ENCODE data around the gene KCNAB2.

KCNAB2 gene

DNA sequence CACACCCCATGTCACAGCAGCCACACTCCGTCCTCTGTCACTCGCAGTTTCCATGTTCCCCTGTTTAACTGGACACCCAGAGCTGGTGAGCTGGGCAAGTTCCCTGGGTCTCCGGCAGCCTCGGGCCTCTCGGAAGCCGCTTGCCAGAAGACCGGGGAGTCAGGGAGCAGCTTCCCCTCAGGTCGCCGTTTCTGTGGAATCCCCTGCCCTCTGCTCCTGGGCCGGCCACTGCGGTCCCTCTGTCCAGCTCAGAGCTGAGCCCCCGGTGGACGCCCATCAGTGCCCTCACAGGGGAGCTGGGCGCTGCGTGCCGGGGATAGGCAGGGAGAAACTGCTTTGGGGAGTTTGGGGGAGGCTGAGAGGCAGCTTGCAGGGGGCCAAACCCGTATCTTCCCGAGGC lies 37.7 kb downstream of the KCNAB2 start:
- Histone ChIP-seq H2AFZ (ENCODE audit: low read depth, low read length) (no peak overlapping the region), H3K9ac (ENCODE audit: low read length) (no peak overlapping the region), H3K4me2 (ENCODE audit: low read length) (no peak overlapping the region), H3K79me2 (ENCODE audit: low read length) (no peaks in the 10 kb centered on the region), H3K4me1 (ENCODE audit: low read length) (no peaks in the 10 kb centered on the region), H3K27ac (ENCODE audit: low read length) (no peak overlapping the region), H4K20me1 (ENCODE audit: insufficient read depth, low read length) (no peaks in the 10 kb centered on the region), H3K9me3 (ENCODE audit: insufficient read depth, low read length) (no peaks in the 10 kb centered on the region), H3K27me3 (ENCODE audit: low read depth, low read length) (no peaks in the 10 kb centered on the region), H3K4me3 (ENCODE audit: low read length) (no peak overlapping the region), H3K36me3 (replicated peaks; ENCODE audit: low read depth, low read length) (no peaks in the 10 kb centered on the region)
- TF ChIP-seq EZH2phosphoT487 (IDR thresholded peaks at IDR 0.05; ENCODE audit: low read depth) = no peak

DNA sequence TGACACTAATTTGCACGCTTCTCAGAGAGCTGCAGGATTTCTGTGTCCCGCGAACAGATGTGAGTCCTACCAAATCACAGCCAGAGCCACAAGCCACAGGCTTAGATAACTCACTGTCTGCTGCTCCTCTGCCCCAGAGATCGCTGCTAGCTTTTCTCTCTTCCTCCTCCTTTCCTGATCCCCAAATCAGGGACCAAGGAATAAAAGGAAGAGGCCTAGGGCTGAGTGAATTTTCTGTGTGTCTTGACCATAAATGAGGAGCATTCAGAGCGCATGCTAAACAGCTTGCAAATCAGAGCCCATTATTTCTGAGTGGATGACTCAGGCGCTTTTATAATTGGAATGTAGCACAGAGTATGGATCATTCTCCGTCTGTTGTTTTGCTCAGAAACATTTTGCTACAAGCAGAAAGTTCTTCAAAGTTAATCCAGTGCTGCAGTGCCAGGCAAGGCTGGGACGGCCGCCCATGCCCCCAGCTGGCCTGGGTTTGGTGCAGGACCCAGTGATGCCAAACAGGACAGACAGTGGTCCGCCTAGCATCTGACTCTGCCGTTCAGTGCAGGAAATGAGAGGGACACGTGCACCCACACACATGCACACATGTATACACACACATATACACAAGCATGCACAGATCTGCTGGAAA lies 38.2 kb downstream of the KCNAB2 start:
- Histone ChIP-seq H3K9ac (ENCODE audit: low read length) (no peak overlapping the region), H2AFZ (ENCODE audit: low read depth, low read length) (no peak overlapping the region), H3K4me1 (ENCODE audit: low read length) (no peaks in the 10 kb centered on the region), H3K79me2 (ENCODE audit: low read length) (no peaks in the 10 kb centered on the region), H3K27me3 (ENCODE audit: low read depth, low read length) (no peaks in the 10 kb centered on the region), H3K27ac (ENCODE audit: low read length) (no peak overlapping the region), H3K36me3 (replicated peaks; ENCODE audit: low read depth, low read length) (no peaks in the 10 kb centered on the region), H3K4me2 (ENCODE audit: low read length) (no peak overlapping the region), H3K9me3 (ENCODE audit: insufficient read depth, low read length) (no peaks in the 10 kb centered on the region), H4K20me1 (ENCODE audit: insufficient read depth, low read length) (no peaks in the 10 kb centered on the region), H3K4me3 (ENCODE audit: low read length) (no peak overlapping the region)
- TF ChIP-seq, protein P1, sequence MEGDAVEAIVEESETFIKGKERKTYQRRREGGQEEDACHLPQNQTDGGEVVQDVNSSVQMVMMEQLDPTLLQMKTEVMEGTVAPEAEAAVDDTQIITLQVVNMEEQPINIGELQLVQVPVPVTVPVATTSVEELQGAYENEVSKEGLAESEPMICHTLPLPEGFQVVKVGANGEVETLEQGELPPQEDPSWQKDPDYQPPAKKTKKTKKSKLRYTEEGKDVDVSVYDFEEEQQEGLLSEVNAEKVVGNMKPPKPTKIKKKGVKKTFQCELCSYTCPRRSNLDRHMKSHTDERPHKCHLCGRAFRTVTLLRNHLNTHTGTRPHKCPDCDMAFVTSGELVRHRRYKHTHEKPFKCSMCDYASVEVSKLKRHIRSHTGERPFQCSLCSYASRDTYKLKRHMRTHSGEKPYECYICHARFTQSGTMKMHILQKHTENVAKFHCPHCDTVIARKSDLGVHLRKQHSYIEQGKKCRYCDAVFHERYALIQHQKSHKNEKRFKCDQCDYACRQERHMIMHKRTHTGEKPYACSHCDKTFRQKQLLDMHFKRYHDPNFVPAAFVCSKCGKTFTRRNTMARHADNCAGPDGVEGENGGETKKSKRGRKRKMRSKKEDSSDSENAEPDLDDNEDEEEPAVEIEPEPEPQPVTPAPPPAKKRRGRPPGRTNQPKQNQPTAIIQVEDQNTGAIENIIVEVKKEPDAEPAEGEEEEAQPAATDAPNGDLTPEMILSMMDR (IDR thresholded peaks at IDR 0.05; ENCODE audit: low read depth, low read length) = no peak
- TF ChIP-seq EZH2phosphoT487 (IDR thresholded peaks at IDR 0.05; ENCODE audit: low read depth) = no peak

DNA sequence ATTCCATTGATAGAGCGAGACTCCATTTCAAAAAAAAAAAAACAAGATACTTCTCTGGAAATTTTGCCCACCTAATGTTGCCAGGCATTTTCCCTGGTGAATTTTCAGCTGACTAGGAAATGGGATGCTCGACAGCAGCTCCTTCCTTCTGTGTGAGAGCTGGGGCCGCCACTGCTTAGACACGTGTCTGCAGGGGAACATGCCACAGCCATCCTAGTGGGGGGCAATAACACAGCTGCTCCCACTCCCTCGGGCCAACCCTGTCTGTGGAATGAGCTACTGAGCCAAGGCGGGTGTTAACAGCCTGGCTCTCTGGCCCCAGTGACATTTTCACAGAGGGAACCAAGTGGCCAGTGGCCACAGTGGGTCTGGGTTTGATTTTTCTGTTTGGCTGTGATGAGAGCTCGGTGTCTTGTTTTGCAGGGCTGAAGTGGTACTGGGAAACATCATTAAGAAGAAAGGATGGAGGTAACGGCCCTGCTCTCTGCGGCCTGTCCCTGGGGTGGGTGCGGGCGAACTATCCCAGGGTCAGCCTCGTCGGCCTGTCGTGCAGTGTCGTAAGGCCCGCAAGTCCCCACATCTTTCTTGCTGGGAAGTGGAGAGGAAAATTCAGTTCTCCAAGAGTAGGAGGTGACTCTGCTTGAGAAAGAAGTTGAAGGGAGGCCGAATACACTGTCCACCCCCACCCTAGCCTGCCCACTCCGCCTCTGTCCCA lies 39.2 kb downstream of the KCNAB2 start:
- Histone ChIP-seq H3K36me3 (replicated peaks; ENCODE audit: low read depth, low read length) (no peaks in the 10 kb centered on the region), H2AFZ (ENCODE audit: low read depth, low read length) (no peak overlapping the region), H3K9ac (ENCODE audit: low read length) (no peak overlapping the region), H3K27me3 (ENCODE audit: low read depth, low read length) (no peaks in the 10 kb centered on the region), H3K4me3 (ENCODE audit: low read length) (no peak overlapping the region), H3K27ac (ENCODE audit: low read length) (no peak overlapping the region), H3K4me2 (ENCODE audit: low read length) (no peak overlapping the region), H3K79me2 (ENCODE audit: low read length) (no peaks in the 10 kb centered on the region), H3K9me3 (ENCODE audit: insufficient read depth, low read length) (no peaks in the 10 kb centered on the region), H3K4me1 (ENCODE audit: low read length) (no peaks in the 10 kb centered on the region), H4K20me1 (ENCODE audit: insufficient read depth, low read length) (no peaks in the 10 kb centered on the region)
- TF ChIP-seq, protein P1 (IDR thresholded peaks at IDR 0.05; ENCODE audit: low read depth, low read length) = no peak

DNA sequence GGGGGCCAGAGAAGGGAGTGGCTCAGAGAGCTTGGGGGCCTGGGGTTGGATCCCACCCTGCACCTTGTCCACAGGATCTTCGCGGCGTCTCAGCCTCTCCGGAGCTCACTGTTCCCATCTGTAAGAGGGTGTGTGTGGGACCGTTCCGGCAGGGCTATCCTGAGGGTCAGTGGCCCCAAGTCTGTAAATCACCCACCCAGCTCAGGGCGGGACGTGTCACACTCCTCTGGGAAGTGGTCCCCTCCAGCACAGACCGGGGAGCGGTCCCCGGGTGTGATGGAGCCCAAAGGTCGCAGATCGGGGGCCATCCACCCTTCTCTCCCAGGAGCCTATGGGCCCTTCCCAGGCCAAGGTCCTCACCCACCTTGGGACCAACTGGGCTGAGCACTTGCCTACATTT lies 40.0 kb downstream of the KCNAB2 start:
- Histone ChIP-seq H3K9me3 (ENCODE audit: insufficient read depth, low read length) (no peaks in the 10 kb centered on the region), H3K27me3 (ENCODE audit: low read depth, low read length) (no peaks in the 10 kb centered on the region), H3K4me1 (ENCODE audit: low read length) (no peaks in the 10 kb centered on the region), H3K27ac (ENCODE audit: low read length) (no peak overlapping the region), H4K20me1 (ENCODE audit: insufficient read depth, low read length) (no peaks in the 10 kb centered on the region), H3K9ac (ENCODE audit: low read length) (no peak overlapping the region), H3K36me3 (replicated peaks; ENCODE audit: low read depth, low read length) (no peaks in the 10 kb centered on the region), H3K4me3 (ENCODE audit: low read length) (no peak overlapping the region), H3K79me2 (ENCODE audit: low read length) (no peaks in the 10 kb centered on the region), H2AFZ (ENCODE audit: low read depth, low read length) (no peak overlapping the region), H3K4me2 (ENCODE audit: low read length) (no peak overlapping the region)
- TF ChIP-seq, protein P1 (IDR thresholded peaks at IDR 0.05; ENCODE audit: low read depth, low read length) = no peak

Measured in OCI-LY3 (cell line).